ENCODE data around the gene TTC16.

Gene TTC16

GRCh38 chr9:127721391-127721821 is 5.5 kb downstream of the TTC16 start:
- DNase-seq (ENCODE audit: low spot score): no peak
- Mint-ChIP-seq H3K4me3 (no peak overlapping the region), H3K27me3 (ENCODE audit: low read depth) (no peaks in the 10 kb centered on the region), H3K9me3 (no peaks in the 10 kb centered on the region), H3K4me1 (ENCODE audit: low read depth) (peaks cover 12% of the 10 kb centered on the region), H3K36me3 (ENCODE audit: low read depth) (no peaks in the 10 kb centered on the region), H3K27ac (peak overlapping the region; percentile 53)

- Mint-ChIP-seq H3K27me3 (ENCODE audit: low read depth) (no peaks in the 10 kb centered on the region), H3K4me1 (ENCODE audit: low read depth) (peaks cover 12% of the 10 kb centered on the region), H3K9me3 (no peaks in the 10 kb centered on the region), H3K4me3 (no peak overlapping the region), H3K27ac (no peak overlapping the region), H3K36me3 (ENCODE audit: low read depth) (no peaks in the 10 kb centered on the region)
- no peak for DNase-seq (ENCODE audit: low spot score)
Measured at GRCh38 chr9:127722055-127722745, 6.3 kb downstream of the TTC16 start.

DNA sequence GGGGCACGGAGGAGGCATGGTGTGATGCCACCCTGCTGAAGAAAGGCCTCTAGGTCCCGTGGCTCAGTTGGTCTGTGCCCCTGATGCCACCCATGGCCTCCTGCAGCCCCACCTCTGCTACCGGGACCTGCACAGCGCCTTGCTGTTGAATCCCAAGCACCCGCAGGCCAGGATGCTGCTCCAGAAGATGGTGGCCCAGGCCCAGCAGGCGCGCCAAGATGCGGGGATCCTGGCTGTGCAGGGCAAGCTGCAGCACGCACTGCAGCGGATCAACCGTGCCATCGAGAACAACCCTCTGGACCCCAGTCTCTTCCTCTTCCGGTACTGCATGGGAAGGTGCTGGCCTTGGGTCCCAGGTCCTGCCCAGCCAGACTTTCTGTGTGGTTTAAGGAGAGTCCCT is 7.1 kb downstream of the TTC16 start:
- H3K4me1 Mint-ChIP-seq (ENCODE audit: low read depth): peaks cover 12% of the 10 kb centered on the region
- H3K9me3 Mint-ChIP-seq: no peaks in the 10 kb centered on the region
- H3K4me3 Mint-ChIP-seq: no peak overlapping the region
- H3K27ac Mint-ChIP-seq: no peak overlapping the region
- no peaks in the 10 kb centered on the region for H3K27me3 Mint-ChIP-seq (ENCODE audit: low read depth)
- no peak for DNase-seq (ENCODE audit: low spot score)
- no peaks in the 10 kb centered on the region for H3K36me3 Mint-ChIP-seq (ENCODE audit: low read depth)

DNA sequence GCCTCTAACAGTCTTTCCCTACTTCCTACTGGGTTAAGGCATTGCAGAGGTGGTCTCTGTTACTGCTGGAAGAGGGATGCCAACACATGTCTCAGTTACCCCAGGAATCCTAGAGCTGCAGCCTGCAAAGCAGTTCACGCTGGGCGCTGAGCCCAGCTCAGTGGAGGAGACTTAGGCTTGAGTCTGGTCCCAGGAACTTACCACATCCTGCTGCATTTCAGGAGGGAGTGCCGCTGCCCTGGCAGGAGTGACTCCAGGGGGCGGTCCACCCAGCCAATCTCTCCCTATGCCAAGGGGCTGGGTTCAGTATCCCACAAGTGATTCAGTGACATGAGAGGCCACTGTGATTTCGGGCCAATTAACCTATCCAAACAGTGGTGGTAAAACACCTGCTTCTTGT is 7.6 kb downstream of the TTC16 start:
- Mint-ChIP-seq H3K27ac (no peak overlapping the region), H3K4me3 (no peak overlapping the region), H3K36me3 (ENCODE audit: low read depth) (no peaks in the 10 kb centered on the region), H3K9me3 (no peaks in the 10 kb centered on the region), H3K27me3 (ENCODE audit: low read depth) (no peaks in the 10 kb centered on the region), H3K4me1 (ENCODE audit: low read depth) (peaks cover 12% of the 10 kb centered on the region)
- DNase-seq (ENCODE audit: low spot score): no peak

- Mint-ChIP-seq H3K27me3 (ENCODE audit: low read depth) (no peaks in the 10 kb centered on the region), H3K4me1 (ENCODE audit: low read depth) (peaks cover 12% of the 10 kb centered on the region), H3K36me3 (ENCODE audit: low read depth) (no peaks in the 10 kb centered on the region), H3K27ac (no peak overlapping the region), H3K4me3 (no peak overlapping the region), H3K9me3 (no peaks in the 10 kb centered on the region)
- DNase-seq (ENCODE audit: low spot score): no peak
Measured at GRCh38 chr9:127724012-127724411, 8.1 kb downstream of the TTC16 start.

DNA sequence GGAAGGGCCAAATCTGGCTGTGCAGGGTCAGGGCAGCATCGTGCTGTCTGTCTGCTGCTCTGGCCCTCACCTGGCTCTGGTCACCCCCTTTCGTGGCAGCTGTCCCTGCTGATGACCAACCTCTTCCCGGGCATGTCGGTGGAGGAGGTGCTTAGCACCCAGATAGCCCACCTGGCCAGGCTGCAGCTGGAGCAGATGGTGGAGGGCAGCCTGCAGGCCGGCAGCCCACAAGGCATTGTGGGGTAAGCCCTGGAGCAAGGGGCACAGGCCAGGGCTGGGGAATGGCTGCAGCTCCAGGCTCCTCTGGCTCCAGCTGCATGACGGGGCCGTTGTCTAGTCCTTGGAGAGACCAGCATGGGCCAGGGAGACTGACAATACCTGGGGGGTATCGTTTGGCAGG is 11.0 kb downstream of the TTC16 start:
- Mint-ChIP-seq H3K4me1 (ENCODE audit: low read depth) (no peaks in the 10 kb centered on the region), H3K27me3 (ENCODE audit: low read depth) (no peaks in the 10 kb centered on the region), H3K4me3 (no peak overlapping the region), H3K27ac (no peak overlapping the region), H3K9me3 (no peaks in the 10 kb centered on the region), H3K36me3 (ENCODE audit: low read depth) (no peaks in the 10 kb centered on the region)
- no peak for DNase-seq (ENCODE audit: low spot score)

DNA sequence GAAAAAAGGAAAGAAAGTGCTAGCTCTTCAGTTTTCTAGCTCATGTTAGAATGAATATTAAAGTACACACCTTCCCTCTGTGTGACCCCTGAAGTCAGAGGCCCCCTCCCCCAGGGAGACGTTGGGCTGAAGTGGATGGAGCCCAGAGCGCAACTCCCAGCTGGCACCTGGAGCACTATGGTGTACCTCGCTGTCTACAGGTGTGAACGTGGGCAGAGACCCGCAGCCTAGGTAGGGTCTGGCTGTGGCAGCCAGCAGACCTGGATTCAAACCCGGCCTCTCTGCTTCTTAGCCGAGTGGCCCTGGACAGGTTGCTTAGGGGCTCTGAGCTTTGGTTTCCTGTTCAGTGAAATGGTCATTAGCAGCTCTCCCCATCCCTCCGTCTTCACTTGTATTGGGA is 12.9 kb downstream of the TTC16 start:
- no peak for DNase-seq (ENCODE audit: low spot score)
- Mint-ChIP-seq H3K36me3 (ENCODE audit: low read depth) (peaks cover 1% of the 10 kb centered on the region), H3K27ac (no peak overlapping the region), H3K9me3 (no peaks in the 10 kb centered on the region), H3K4me1 (ENCODE audit: low read depth) (peaks cover 4% of the 10 kb centered on the region), H3K4me3 (no peak overlapping the region), H3K27me3 (ENCODE audit: low read depth) (no peaks in the 10 kb centered on the region)

DNA sequence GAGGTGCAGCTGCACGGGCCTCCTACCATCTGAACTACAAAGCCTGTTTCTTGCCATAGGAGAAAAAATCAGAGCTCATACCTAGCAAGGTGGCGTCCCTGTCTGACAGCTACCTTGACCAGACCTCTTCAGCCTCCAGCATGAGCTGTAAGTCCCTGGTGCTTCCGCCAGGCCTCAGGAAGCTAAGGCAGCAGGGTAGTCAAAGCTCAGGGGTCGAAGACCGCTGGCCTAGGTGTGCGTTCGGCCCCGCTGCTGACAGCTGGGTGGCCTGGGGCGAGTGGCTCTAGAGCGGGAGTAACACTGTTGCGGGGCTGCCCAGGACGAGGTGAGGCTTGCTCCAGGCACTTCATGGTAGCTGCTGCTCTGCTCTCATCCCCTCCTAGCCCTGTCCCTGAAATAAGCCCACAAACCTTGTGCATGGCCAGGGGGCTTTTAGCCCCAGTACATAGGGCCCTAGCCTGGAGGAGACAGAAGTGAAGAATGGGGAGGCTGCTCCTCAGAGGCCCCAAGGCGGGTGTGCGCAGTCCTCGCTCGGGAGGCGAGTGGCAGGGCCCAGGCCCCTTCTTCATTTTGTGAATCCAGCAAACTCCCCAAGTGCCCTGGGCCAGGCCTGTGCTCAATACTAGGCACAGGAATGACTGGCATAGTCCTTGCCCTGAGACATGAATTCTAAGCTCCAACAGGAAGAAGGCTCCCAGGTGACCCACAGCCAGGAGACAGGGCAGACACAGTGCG is 13.8 kb downstream of the TTC16 start:
- Mint-ChIP-seq H3K36me3 (ENCODE audit: low read depth) (peaks cover 1% of the 10 kb centered on the region), H3K27me3 (ENCODE audit: low read depth) (no peaks in the 10 kb centered on the region), H3K9me3 (no peaks in the 10 kb centered on the region), H3K27ac (no peak overlapping the region), H3K4me1 (ENCODE audit: low read depth) (peaks cover 8% of the 10 kb centered on the region), H3K4me3 (no peak overlapping the region)
- DNase-seq (ENCODE audit: low spot score): no peak

- Mint-ChIP-seq H3K4me3 (no peak overlapping the region), H3K4me1 (ENCODE audit: low read depth) (peaks cover 8% of the 10 kb centered on the region), H3K36me3 (ENCODE audit: low read depth) (peaks cover 1% of the 10 kb centered on the region), H3K9me3 (no peaks in the 10 kb centered on the region), H3K27ac (no peak overlapping the region), H3K27me3 (ENCODE audit: low read depth) (no peaks in the 10 kb centered on the region)
- no peak for DNase-seq (ENCODE audit: low spot score)
Measured at GRCh38 chr9:127730262-127730661, 14.4 kb downstream of the TTC16 start.

- Mint-ChIP-seq H3K27ac (no peak overlapping the region), H3K4me3 (no peak overlapping the region), H3K4me1 (ENCODE audit: low read depth) (peaks cover 13% of the 10 kb centered on the region), H3K36me3 (ENCODE audit: low read depth) (peaks cover 1% of the 10 kb centered on the region), H3K9me3 (no peaks in the 10 kb centered on the region), H3K27me3 (ENCODE audit: low read depth) (no peaks in the 10 kb centered on the region)
- no peak for DNase-seq (ENCODE audit: low spot score)
Measured at GRCh38 chr9:127730799-127731410, 15.0 kb downstream of the TTC16 start.

DNA sequence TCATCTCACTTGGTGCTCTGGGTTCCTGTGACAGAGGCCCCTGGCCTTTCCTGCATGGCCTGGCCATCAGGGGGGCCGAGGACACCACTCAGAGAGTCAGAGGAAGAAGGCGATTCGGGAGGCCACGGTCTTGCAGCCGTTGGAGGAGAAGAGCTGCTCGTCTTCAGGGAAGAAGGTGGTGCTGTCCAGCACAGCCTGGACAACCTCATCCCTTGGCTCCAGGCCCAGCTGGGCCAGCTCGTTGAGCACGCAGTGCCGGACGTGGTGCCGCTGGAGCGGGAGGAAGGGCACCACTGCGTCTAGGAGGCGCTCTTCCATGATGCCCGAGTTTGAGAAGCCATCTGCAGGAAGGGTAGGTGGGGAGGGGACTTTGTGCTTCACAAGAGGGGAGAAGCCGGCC is 16.1 kb downstream of the TTC16 start:
- Mint-ChIP-seq H3K27ac (no peak overlapping the region), H3K4me1 (ENCODE audit: low read depth) (peaks cover 13% of the 10 kb centered on the region), H3K36me3 (ENCODE audit: low read depth) (peaks cover 1% of the 10 kb centered on the region), H3K4me3 (no peak overlapping the region), H3K27me3 (ENCODE audit: low read depth) (no peaks in the 10 kb centered on the region), H3K9me3 (no peaks in the 10 kb centered on the region)
- DNase-seq (ENCODE audit: low spot score): no peak

- Mint-ChIP-seq H3K9me3 (no peaks in the 10 kb centered on the region), H3K4me1 (ENCODE audit: low read depth) (peaks cover 13% of the 10 kb centered on the region), H3K36me3 (ENCODE audit: low read depth) (peaks cover 5% of the 10 kb centered on the region), H3K4me3 (no peak overlapping the region), H3K27me3 (ENCODE audit: low read depth) (no peaks in the 10 kb centered on the region), H3K27ac (no peak overlapping the region)
- no peak for DNase-seq (ENCODE audit: low spot score)
Measured at GRCh38 chr9:127732444-127732843, 16.6 kb downstream of the TTC16 start.

DNA sequence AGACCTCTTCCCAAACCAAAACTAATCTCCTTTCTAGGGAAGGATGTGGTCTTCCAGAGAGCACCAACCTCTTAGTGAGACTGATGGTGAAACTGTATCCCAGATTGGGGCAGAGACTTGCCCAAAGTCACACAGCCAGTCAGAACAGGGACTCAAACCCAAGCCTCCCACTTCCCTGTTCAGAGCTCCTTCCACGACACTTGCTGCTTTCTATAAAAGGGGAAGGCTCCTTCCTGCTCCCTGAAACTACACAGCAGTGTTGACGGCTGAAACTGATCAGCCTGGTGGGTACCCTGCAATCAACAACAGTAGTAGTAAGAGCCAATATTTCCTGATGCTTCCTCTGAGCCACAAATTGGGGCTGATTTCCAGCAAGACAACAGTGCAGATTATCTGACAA is 17.7 kb downstream of the TTC16 start:
- Mint-ChIP-seq H3K4me3 (peak overlapping the region; percentile 80), H3K4me1 (ENCODE audit: low read depth) (peaks cover 13% of the 10 kb centered on the region), H3K27me3 (ENCODE audit: low read depth) (no peaks in the 10 kb centered on the region), H3K9me3 (no peaks in the 10 kb centered on the region), H3K27ac (no peak overlapping the region), H3K36me3 (ENCODE audit: low read depth) (peaks cover 12% of the 10 kb centered on the region)
- DNase-seq (ENCODE audit: low spot score): no peak

- Mint-ChIP-seq H3K4me3 (peak overlapping the region; percentile 80), H3K36me3 (ENCODE audit: low read depth) (peaks cover 16% of the 10 kb centered on the region), H3K4me1 (ENCODE audit: low read depth) (peaks cover 13% of the 10 kb centered on the region), H3K9me3 (no peaks in the 10 kb centered on the region), H3K27me3 (ENCODE audit: low read depth) (no peaks in the 10 kb centered on the region), H3K27ac (peak overlapping the region; percentile 81)
- DNase-seq (ENCODE audit: low spot score): no peak
Measured at GRCh38 chr9:127734247-127734746, 18.4 kb downstream of the TTC16 start.

All from T-helper 2 cell treated with Interferon-gamma antibody and Interleukin-4, amounts not matched to agents 5 μg/mL and 100 μg/mL, for 36 hours (primary cell).